Inflammatory macrophage (primary cell): ENCODE data around the gene DHRS7B.
"Not testable (repeated sequence)": the region's sequence is repeated elsewhere in the genome, so short reads cannot be mapped to it uniquely, and the experiment has no call there.

Experiments
- DNase-seq, 2 donors: peaks; one replicate each; pipeline ENCODE4 v3.0.0-alpha.2; 2020 to 2022

The DHRS7B gene

DNA sequence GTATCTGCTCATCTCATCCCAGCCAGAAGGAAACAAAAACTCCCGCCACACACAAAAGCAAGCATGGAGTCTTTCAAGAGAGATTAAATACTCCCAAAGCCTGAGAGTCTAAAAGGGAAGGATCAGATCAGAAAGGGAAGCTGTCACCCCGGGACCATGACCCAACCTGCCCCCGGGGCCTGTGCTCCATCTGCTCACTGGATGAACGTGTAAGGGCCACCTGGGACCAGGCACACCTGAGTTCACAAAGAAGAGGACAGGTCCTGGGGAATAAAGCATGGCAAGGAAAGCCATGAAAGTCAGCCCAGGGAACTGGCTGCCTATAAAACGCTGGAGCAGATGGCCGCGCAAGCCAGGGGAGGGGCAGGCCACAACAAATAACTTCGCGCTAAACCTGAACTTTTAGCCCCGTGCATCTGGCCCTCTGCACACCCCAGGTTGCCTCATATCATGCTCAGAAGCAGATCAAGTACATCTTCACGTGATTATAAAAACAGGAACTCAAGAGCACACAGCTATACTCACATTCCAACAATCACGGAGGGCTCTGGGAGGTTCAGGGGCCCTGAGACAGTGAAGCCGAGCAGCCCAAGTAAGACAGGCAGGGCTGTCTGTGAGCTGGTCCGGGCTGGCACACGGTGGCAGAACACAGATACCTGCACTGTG, 83.8 kb downstream of the DHRS7B start:
- peak; percentile 27 to 51 for DNase-seq

DNA sequence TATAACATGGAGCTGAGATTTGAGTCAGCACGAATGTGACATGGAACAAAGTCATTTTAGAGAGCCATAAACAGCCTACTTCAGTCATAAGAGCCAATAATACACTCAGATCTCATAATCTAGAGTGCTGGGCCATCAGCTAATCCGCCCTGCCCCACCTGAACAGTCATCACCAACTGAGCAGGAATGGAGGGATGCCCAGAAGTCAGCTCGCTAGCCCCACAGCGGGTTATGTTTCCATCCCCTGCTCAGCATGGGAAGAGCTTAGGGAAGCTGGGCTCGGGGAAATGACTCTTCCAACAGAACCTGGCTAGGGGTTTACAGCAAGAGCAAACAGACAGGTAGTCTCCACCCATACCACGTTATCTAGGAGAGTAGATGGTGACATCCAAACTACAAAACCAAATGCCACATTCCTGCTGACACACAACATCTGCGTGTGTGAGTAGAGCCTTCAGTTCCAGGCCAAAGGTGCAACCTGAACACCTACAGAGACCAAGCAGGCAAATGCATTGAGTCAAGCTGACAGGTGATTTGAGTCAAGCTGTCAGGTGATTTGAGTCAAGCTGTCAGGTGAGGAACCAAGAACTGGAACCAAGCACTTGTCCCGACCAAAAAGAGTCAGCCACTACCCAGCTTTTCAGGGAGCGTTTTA, 85.2 kb downstream of the DHRS7B start:
- no peak for DNase-seq

DNA sequence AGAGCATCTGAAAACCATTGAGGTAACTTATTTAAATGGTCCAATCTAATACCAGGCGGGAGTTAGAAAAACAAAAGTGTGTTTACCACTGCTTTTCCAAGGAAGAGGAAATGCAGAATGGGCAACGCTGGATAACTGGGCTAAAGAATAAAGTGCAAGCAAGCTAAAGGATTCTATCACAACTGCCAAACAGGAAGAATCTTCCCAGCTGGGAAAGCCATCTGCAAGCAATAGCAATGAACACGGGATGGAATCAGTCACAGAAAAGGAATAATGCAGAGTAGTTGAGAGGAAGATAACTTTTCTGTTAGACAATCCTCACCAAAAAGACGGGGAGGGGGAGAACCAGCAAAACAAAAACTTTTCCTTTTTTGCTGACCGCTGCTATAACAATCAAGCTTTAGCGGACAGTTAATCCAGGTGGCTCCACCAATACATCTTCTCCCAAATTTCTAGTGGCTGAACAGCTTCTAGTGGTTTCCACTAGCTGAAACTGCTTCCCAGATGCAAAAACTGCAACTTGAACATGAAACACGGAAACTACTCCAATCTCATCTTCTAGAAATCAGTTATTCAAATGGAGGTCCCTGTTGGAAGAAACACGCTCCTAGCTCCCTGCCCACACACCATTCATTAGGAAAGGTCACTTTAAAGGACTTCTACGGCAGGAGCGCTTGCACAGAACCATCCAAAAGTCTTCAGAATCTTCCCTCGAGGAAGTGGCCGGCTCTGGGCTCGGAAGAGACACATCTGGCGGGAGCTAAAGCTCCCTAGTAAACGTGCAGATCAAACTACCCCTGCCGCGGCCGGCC, 86.3 kb downstream of the DHRS7B start:
- DNase-seq: no peak

DNA sequence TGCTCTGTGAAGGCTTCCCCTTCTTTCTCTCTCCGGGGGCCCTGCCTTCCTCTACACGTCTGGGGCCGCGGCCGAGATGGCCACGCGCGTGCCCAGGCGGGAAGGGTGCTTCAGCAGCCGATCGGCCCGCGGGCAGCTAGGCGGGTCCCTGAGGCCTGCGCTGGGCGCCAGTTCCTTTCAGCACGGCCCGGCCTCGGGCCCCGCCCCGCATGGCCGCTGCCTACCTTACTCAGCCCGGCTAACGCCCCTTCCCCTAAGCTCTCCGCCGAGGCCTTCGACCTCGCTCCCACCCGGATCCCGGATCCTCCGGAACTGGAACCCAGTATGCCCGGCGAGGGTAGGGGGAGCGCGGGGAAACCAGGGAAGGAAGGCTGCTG, 86.9 kb downstream of the DHRS7B start:
- DNase-seq: peak; percentile 49 to 59

DNA sequence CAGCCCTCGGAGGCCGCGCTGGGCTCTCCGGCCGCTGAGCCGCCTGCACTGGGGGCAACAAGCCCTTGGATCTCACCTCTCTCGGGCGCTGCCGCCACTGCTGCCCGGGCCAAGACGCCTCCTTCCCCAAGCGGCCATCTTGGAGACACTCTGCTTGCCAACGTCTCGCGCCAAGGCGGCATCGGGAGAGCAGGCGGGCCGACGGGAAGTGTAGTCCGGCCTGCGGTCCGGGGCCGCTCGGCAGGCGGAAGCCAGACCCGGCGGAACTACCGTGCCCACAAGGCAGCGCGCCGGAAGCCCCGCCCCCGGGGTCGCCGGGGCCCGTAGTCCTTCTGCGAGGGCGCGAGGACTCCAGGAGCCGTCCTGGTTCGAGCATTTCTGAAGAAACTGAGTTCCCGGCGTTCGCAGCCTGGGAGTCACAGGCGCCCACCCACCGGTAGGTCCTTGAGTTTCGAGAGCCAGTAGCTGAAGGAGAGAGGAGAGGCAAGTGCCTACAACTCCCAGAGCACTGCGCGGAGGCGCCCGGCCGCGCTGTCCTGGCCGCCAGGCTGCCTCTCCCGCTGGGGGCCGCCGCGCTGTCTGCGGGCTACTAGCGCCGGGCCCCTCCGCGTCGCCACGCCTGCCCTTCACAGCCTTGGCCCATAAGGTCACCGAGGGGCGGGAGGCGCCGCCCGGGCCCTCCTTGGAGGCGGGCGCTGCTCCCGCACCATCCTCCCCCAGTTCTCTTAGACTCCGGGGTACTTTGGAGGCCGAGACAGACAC, 87.4 kb downstream of the DHRS7B start, which contains the start of gene TMEM11:
TMEM11 (minus strand) TSS at position 147 of the 762 bp plus-strand sequence; CDS start at position 138, 9 bp downstream.
- peak; percentile 96 to 98 for DNase-seq

DNA sequence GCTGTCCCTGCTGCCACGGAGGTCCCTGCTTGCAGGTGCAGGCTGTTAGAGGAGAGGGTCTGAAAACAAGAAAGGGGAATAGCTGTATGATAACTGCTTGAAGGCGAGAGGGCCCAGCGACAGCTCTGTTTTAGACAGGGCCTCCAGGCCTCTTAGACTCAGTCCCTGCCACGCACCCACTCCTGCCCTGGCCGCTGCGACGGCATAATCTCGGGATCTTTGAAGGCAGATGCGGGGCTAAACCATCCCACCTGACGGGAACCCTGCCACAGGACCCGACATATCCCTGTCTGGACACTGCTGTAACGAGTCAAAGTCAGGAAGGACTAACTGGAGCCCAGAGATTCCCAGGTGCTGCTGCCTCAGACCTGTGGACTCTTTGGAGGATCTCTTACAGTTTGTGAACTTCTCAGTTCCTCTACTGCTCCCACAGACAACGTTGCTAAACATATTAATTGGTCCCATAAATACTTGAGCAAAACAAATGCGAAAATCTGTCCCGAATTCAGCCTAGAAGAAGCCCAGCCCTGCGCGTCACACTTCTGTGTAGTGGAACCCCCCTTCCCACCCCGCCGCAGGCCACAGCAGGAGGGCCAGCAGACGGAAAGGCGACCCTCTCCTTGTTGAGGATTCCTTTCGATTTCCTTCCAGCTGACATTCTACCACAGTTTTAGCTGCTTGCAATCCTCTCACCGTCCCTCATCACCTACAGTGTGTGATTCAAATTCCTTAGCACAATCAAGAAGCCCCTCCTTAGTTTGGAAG, 88.2 kb downstream of the DHRS7B start:
- DNase-seq: no peak

DNA sequence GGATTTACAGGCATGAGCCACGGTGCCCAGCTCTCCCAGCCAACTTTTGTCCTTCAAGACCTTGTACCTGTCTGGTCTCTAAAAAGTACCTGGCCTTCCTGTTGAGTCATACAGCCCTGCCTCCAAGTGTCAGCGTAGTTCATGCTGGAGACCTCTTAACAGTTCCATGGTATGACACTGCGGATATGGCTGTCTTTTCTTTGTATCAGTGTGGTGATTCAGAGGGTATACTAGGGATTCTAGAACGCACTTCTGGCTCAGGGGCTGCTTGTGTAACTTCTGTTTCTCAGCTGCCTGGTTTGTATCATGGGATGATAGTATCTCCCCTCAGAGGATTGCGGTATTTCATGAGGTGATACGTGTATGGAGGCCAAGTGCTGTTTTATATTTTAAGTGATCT, 89.2 kb downstream of the DHRS7B start:
- DNase-seq: peak in 1 of 2 donors; percentile 12

DNA sequence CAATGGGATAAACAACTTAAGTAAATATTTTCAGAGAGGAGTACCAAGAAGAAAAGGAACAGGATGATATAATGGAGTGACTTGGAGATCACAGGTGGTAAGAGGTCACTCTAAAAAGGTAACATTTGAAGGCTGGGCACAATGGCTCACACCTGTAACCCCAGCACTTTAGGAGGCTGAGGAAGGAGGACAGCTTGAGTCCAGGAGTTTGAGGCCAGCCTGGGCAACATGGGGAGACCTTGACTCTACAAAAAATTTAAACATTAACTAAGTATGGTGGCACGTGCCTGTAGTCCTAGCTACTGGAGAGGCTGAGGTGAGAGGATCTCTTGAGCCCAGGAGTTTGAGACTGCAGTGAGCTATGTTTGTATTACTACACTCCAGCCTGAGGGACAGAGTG, 90.6 kb downstream of the DHRS7B start:
- no peak for DNase-seq

DNA sequence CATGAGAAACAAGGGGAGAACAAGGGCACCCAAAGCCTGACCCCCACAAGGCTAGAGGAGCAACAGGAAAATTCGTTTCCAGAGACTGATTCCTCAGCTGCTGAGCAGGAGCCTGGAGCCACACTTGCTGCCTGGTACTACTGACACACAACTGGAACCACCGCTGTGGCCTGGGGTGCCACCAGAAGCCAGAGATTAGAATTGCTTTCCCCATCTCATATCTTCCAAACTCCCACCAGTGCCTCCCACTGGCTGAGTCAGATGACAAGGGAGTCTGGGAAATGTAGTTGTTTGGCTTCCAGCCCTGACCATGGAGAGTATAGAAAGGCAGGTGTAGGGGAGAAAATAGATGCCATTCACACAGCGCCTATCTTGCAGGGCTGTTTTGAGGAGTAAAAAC, 91.3 kb downstream of the DHRS7B start:
- DNase-seq: peak; percentile 16 to 31

DNA sequence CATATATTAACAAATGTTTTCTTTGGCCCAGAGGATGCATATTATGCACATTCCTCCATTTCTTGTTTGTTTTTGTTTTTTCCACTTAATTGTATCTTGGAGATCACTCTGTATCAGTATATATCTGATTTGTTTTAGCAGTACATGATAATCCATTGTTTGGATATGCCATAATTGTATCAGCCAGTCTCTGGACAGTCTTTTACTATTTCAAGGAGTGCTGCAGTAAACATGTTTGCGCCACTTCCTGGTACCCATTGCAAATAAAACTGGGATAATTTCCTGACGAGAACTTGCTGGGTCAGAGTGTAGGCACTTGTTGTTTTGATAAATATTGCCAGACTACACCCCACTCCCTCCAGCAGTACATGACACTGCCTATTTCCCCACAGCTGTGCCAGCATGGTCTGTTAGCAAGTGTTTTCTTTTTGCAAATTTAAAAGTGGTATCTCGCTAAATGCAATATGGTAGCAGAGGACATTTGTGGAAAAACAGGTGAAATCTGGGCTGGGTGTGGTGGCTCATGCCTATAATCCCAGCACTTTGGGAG, 92.1 kb downstream of the DHRS7B start:
- DNase-seq: peak in 1 of 2 donors; percentile 9

DNA sequence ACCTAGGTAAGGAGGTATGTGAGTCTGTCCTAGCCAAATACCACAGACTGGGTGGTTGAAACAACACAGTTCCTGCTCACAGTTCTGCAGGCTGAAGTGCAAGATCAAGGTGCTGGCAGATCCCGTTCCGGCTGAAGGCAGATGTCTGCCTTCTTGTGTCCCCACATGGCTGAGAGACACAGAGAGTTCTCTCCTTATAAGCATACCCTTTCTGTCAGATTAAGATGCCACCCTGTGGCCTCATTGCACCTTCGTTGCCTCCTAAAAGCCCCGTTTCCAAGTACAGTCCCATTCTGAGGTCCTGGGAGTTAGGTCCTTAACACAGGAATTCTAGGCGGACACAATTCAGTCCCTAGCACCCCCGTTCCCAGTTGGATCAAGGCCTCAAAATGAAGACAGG, 96.3 kb downstream of the DHRS7B start:
- no peak for DNase-seq

DNA sequence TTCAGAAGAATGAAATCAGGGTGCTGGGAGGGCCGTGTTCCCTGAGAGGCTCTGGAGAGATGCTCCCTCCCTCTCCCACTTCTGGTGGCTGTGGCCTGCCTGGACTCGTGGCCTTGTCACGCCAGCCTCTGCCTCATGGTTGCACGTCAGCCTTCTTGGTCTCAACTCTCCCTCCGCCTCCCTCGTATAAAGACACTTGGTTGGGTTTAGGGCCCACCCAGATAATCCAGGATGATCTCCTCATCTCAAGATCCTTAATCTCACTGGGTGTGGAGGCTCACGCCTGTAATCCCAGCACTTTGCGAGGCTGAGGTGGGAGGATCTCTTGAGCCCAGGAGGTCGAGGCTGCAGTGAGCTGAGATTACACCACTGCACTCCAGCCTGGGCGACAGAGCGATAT, 100.5 kb downstream of the DHRS7B start:
- not testable (repeated sequence) for DNase-seq

DNA sequence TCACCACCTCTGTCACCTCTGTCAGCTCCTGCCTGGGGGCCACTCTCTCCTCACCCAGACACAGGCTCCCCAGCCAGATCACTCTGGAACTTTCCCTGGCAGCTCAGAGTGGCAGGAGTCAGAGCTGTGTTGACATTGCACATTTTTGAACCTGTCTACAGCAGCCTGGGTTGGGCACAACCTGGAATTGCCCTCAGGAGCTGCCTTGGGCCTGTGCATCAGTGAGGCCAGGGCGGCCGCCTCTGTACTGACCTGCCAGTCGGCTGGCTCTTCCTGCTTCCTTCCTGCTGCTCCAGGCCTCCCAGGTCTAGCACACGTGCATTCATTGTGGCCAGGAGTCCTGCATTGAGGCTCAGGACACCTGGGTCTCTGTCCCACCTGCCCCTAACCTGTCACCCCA, 101.3 kb downstream of the DHRS7B start:
- no peak for DNase-seq

DNA sequence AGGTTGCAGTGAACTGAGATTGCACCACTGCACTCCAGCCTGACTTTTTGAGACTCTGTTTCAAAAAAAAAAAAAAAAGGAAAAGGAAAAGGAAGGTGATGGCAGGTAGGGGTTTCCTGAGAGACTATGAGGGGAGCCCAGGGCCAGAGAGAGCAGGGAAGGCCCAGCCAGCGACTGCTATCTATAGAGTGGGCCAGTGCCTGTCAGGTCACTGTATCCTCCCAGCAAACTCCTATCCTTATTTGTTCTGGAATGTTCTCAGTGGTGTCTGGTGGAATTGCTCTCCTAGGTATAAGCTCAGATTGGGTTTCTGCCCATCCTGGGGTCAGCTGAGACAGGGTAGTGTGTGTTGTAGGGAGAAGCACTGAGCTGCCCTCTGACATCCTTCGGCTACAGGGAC, 102.1 kb downstream of the DHRS7B start:
- no peak for DNase-seq

DNA sequence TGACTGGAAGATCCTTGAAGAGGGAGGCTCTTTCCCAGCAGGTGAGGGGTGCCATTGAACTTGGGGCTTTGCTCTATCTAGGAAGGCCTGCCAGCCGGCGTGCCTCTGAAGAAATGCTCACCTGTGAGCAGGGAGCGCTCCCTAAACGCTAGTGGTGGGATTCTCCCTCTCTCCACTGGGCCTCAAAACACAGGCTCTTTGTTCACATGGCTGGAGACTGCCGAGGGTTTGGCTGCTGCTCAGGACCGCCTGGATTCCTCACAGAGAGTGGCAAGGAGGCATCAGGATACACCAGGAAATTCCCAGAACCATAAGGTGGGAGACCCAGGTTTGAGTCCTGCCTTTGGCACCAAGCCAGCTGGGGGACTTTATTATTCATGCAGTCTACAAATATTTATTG, 104.8 kb downstream of the DHRS7B start:
- no peak for DNase-seq

DNA sequence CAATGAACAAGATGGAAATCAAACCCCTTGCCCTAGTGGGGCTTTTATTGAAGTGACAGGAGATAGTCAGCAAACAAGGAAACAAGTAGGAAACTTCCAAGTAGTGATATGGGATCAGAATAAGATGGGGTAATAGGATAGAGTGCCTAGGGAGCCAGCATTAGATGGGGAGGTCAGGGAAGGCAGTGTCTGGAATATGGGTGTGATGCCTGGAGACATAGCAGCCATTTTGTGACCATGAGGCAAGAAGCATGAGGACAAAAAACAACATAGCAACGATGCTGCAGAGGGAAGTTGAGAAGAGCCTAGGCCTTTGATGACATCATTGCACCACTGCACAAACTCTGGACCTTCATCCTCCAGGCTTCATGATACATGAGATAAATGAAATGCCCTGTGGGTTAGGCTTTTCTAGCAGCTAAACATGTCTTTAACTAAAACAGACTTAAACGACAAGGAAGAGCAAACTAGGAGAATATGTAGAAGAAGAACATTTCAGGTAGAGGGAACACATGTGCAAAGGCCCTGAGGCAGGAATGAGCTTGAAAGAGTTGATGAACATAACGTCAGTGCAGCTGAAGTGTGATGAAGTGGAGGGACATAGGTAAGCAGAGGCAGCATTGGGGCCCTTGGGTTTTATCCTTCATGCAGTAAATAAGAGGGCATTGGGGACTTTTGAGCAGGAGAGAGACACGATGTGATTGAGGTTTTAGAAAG, 105.4 kb downstream of the DHRS7B start:
- no peak for DNase-seq

DNA sequence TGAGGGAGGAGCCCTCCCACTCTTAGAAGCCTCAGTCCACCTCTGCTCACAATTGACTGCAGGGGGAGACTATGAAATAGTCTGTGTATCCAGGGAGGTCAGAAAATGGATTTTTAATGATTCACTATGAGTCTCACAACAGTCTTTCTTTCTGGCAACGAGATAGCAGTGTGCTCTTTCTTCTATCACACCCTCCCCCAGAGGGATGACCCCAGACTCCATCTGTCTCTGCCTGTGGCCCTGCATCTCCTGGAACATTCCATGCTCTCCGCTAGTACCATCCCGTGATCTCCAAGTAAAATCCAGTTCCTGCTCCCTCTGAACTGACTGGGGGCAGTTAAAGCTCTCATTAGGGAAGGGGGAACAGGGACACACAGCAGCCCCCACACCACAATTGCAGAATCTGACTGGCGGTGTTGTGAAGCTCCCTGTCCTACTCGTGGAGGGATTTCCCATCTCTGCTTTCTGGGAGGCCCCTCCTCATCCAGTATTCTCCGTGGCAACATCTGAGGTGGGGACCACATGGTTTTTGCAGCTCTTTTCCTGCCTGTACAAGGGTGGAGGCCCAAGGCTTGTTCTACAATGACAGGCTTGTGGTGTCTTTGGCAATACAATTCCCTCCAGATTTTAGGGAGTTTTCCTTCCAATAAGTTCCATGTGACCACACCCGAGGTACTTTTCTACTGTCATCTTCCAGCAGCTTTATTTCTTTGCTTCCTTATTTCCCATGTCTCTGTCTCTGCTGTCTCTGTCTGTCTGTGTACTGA, 107.0 kb downstream of the DHRS7B start:
- no peak for DNase-seq

DNA sequence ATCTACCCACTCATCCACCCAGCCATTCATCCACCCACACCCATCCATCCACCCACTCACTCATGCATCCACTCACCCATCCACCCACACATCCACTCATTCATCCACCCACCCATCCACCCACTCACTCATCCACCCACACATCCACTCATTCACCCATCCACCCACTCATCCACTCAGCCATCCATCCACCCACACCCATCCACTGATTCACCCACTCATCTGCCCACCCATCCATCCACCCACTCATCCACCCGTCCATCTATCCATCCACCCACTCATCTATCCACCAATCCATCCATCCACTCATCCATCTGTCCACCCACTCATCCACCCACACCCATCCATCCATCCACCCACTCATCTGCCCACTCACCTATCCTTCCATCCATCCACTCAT, 109.2 kb downstream of the DHRS7B start:
- no peak for DNase-seq

DNA sequence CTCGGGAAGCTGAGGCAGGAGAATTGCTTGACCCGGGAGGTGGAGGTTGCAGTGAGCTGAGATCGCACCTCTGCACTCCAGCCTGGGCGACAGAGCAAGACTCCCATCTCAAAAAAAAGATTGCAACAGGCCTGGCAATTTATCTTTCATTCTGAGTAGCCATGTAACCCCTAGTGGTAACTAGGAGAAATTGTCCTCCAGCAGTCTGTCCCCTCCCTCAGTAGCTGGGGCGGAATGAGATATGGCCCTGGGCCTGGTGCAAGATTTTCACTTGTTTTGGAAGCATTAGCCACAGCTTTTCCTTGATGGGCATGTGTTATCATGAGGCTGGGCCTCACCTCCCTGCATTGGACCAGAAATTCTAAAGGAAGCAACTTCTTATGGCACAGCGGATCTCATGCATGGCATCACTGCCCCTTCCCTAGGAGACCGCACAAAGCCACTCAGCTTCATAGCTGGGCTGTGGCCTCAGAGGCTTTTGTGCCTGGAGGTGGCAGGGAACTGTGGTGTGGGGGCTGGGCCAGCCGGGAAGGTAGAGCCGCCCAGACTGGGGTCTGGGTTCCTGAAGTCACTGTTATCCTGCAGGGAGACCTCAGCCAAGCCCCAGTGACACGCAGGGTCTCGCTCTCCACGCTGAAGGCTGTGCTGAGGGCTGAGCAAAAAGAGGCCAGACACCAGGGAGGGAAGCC, 113.1 kb downstream of the DHRS7B start:
- peak; percentile 36 to 45 for DNase-seq
